HG02885 (cell line): ENCODE data around the gene RASIP1.

ENCODE experiments used
- ATAC-seq: cut with Tn5 transposase; IDR thresholded peaks from one replicate; pipeline ENCODE4 v1.9.1; 2021; ENCODE audit warnings: mild to moderate bottlenecking; ENCODE audit not compliant: unreplicated experiment, poor library complexity

Gene RASIP1

DNA sequence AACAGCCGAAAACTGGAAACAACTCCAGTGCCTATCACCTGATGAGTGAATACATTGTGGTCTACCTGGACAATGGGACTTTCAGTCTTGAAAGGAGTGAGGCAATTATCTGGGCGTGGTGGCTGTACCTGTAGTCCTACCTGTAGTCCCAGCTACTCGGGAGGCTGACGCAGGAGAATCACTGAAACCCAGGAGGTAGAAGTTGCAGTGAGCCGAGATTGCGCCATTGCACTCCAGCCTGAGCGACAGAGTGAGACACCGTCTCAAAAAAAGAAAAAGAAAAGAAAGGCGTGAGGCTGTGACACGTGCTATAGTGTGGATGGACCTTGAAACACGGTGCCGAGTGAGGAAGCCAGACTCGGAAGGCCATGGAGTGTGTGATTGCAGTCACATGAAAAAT, 63.5 kb downstream of the RASIP1 start:
- ATAC-seq: no peak

DNA sequence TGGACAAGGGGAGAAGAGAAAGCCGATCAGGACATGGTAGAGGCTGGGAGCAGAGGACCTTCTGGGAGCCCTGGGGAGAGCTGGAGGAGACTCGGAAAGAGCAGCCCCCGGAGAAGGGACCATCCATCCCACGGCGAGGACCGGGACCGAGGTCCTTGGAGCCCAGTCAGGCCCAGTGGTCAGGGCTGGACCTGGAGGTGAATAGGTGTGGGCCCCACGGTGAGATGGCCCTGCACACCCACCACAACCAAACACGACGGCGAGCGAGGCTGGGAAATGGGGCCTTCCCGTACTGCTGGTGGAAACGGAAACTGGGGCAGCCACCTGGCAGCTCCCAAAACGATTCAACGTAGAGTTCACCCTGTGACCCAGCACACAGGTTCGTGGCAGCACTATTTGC, 63.9 kb downstream of the RASIP1 start:
- no peak for ATAC-seq

- no peak for ATAC-seq
Observed at GRCh38 chr19:48674921-48675824, 65.2 kb downstream of the RASIP1 start.

GRCh38 chr19:48674216-48674809, 66.1 kb downstream of the RASIP1 start:
- no peak for ATAC-seq

GRCh38 chr19:48673436-48674100, 66.8 kb downstream of the RASIP1 start:
- ATAC-seq: no peak

DNA sequence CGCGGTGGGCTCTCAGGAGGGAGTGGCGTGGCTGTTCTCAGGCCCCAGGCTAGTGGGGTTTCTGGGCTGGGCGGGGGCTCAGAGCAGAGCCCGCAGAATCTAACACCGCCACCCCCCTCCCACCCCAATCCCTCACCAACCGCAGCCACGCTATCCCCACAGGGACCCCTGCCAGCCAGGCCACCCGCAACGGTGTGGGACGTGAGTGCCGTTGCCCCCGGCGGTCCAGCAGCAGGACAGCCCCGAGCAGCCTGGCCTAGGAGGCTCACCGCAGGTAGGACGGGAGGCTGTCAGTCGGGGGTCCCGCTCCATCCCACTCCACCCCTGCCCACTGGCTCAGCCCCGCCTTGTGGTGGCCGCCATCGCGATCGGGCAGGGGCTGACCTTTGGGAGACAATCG, 67.4 kb downstream of the RASIP1 start, which contains the start of gene NTN5:
TSS of gene NTN5 (minus strand) at position 24 of the 400 bp plus-strand sequence. CDS start 2,031 bp downstream, outside the sequence.
- no peak for ATAC-seq

DNA sequence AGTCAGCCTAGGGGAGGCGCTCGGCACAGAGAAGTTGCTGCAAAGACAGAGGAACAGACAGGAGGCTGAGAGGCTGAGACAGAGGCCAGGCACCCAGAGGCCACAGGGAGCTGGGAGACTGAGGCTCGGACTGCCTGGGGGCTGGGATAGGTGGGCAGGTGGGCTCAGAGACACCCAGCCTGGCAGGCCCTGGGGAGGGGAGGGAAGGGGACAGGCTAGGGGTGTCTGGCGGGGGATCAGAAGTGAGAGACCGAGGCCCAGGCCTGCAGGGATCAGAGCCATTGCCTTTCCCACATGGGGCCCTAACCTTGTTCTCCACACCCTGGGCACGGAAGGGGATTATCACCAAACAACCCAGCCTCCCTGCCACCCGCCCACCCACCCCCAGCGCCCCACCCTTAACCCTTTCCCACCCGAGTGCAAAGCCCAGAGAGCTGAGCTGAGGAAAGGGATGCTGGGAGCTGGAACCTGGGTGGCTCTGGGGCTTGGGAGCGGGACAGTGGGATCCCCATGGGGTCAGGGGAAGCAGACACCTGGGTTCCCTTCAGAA, 68.9 kb downstream of the RASIP1 start:
- ATAC-seq: no peak

DNA sequence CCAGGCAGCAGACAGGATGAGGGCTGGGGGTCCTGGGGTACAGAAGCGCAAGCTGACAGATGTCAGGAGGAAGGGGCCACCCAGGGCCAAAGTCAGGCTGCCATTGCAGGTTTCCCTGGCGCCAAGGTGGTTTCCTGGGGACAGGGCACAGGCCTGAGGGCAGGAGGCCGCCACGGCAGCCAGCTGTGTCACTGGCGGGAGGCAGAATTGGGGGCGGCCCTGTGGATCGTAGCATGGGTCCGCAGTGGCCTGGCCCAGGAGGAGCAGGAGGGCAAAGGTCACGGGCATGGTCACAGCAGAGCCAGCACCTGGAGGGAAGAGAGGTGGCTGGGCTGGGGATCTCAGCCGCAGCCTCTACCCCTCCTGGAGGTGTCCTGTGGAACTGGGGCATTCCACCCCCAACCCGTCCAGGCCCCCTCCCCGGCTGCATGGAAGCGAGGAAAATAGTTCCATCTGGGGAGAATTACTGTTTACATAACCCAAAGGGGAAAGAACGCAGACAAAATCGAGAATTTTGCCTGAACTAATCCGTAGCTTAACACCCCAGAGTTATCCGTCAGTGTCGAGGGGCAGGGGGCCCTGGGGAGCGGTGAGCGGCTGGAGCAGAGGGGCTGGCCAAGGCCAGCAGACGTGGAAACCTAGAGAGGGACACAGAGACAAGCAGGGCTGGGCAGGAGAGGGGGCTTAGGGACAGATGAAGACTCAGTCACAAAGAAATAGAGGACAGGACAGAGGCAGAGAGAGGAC, 69.5 kb downstream of the RASIP1 start:
- ATAC-seq: no peak
